Erythroblast (primary cell): Measurements from ENCODE around the gene POU6F1.

Experiments
- DNase-seq, 2 experiments: peaks; one replicate each; lab custom pipeline; 2025; lab: John Stamatoyannopoulos, UW
- GATA1 ChIP-seq: IDR thresholded peaks from 2 replicates; pipeline ENCODE4 v1.6.1; 2011; ENCODE audit warnings: low read depth, mild to moderate bottlenecking, control low read depth, low read length, moderate library complexity
- POLR2A ChIP-seq: IDR thresholded peaks from 2 replicates; pipeline ENCODE4 v1.6.1; 2011; ENCODE audit warnings: mild to moderate bottlenecking, low read length

Gene POU6F1

DNA sequence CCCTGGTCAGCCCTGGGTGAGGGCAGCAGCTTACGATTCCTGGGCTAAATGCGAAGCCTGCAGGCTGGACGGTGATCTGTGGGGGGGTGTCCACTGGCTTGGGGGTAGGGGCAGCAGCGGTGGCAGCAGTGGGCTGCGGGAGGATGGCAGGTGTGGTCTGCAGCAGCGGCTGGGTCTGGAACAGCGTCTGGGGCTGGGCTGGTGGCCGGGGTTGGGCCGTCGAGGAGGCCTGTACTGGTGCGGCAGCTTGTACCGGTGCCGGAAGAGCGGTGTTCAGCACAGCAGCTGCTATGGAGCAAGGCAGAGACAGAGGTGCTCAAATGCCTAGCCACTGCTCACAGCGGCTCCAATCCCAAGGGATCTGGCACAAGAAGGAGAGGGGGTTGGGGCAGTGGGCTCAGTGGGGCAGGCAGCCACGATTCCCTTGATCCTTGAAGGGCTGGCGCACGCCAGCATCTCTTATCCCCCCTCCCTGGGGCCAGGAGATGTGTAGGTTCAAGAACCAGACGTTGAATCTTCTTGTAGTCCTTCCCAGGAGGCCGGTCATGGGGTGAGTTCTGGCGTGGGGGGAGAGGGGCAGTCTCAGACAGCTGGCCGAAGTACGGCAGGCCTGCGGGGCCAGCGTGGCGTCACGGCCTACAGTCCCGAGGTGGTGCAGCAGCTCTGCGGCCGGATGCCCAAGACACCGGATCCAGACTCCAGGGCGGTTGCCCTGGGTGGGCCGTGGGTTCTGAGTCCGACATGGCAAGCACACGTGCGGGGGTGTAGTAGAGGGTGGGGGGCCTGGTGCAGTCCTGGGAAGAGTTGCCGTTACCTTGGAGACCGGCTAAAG, 19.9 kb downstream of the POU6F1 start:
- no peak for DNase-seq
- TF ChIP-seq GATA1 (no peak), POLR2A (no peak)

DNA sequence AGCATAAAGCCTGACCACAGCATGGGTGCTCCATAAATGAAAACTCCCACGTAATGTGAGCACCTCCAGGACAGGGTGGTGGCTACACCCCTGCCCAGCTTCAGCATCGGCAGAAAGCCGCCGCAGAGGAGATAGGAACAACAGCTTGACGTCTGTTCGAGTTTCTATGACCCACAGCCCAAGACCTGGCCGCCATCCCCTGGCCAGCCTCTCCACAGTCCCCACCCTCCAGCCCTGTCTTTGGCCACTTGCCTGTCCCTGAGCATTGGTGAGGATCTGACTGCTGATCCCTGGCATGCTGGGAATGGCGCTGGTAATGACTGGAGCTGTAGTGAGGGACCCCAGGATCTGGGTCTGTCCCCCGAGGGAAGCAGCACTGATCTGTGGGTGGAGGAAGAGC, 21.3 kb downstream of the POU6F1 start:
- no peak for TF ChIP-seq POLR2A
- no peak for TF ChIP-seq GATA1
- no peak for DNase-seq

DNA sequence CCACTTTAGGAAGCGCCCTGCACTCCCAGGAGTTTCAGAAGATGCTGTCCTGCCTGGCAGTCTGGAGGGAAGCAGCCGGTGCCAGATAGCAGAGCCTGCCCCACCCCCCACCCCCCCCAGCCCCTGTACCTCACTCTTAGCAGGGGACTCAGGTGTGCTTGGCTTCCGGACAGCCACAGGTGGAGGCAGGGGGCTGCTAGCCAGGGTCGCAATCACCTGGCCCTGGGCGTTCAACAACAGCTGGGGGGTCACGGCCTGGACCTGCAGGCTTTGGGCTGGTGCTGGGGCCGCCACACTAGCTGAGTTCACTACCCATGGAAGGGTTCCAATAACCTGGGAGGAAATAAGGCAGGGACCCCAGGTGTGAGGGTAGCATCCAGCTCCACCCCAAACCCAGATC, 22.0 kb downstream of the POU6F1 start:
- no peak for DNase-seq
- TF ChIP-seq GATA1 (no peak), POLR2A (no peak)

DNA sequence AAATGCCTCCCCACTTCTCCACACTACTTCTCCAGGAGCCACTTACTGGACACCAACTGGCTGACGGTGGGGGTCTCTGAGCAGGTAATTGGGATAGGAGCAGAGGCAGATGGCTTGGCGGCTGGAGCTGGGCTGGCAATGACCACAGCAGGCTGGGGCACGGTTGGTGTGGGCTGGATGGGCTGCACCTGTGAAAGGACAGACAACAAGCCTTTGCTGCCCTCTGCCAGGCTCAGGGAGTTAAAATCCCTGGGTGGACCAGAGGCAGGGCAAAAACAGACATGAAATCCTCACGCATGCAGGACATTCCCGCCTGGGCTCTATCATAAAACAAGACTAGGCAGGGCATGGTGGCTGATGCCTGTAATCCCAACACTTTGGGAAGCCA, 25.6 kb downstream of the POU6F1 start:
- no peak for DNase-seq
- TF ChIP-seq GATA1 (no peak), POLR2A (no peak)

DNA sequence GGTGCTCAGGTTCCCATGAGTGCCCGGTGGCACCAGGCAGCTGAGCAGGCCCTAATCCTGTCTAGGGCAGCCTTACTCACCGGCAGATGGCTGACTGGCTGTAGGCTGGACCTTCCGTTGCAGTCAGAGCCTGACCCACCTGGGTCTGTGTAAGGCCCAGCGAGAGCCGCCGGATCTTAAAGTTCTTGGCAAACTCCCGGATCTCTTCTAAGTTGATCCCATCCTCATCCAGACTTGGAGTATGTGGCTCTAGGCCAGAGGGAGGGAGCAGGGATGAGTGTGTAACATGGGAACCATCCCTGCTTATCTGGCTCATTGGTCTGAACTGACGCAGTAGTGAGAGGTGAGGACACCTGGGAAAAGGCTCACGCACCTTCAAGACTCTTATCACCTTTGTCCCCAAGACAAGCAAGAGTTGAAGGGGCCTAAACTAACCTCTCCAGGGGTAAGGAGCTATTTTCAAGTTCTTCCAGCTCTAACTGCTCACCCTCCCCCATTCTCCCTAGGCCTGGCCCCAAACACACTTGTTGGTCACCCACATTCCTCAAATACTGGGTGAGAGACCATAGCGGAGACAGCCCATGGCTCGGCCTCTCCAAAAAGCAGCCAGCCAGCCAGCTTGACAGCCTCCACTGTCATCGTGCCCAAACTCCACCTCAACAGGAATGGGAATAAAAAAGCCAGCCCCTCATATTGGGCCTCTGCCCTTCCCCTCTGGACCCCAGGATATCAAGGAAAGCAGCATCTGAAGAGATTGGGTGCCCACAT, 26.2 kb downstream of the POU6F1 start:
- DNase-seq, result no peak
- no peak for TF ChIP-seq GATA1
- TF ChIP-seq POLR2A, result no peak

DNA sequence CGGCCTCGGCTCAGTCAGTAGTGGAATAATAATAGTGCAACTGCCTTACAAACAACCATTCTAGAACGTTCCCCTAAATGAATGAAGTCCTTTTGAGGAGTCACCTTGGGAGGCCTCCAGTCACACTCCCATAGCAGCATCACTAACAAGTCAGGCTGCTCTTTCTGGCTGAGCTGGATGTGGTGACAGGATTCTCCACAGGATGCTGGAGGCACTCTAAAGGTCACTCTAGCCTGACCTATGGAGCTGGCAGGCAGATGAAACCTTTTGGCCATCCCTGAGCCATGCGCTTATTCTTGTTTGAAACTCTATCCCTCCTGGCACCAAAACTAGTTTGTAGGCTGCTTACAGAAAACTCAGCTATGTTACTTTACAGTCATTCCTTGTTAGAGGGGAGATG, 27.0 kb downstream of the POU6F1 start:
- TF ChIP-seq GATA1 (no peak), POLR2A (no peak)
- DNase-seq, result no peak

DNA sequence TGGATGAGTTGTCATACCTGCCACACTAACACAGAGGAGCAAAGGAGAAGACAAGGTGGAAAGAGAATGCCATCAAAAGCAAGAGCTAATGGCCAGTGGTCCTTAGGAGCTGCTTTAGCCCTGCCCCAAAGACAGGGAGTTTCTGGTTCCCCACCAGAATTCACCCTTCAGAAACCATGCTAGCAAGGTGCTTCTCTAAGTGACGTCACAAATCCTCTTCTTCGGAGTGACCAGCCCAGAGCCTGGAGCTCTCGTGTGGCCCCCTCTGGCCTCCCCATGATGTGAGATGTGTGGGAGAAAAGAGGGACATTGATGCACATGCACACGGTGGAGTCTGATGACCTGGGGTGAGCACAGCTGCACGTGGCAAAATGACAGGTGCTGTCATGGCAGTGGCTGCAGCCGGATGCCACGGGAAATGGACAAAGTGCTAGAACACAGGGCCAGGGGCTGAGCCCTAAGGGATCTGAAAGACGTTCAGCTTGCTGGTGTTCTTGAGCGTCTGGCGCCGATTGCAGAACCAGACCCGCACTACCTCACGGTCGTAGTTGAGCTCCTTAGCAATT, 28.0 kb downstream of the POU6F1 start:
- no peak for TF ChIP-seq GATA1
- no peak for TF ChIP-seq POLR2A
- DNase-seq, result no peak

DNA sequence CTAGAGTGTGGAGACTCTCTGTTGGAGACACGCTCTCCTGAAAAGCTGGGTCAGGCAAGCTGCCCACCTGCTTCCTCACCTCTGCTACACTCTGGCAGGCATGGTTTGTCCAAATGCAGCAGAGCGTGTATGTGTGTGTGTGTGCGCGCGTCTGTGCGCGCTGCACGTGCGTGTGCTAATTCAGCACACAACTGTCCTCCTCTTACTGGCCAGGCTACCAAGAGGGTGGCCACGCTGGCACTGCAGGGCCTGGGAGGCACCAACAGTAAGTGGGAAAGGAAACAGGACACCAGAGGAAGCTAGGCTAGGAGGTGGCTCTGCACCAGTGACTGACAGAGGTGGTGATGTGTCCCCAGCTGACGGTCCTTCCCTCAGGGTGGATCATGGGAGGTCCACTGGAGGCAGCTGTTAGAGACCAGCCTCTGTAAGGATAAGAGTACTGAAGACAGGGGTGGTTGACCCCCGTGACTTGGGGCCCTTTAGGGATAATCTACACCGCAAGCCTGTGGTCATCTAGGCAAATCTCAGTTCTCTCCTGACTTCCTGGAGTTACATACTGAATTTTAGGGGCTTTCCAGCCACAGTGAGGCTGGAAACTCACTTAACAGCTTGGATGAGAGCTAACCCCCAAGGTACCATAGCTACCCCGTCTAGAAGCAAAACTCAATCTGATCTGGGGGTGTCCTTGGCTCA, 29.4 kb downstream of the POU6F1 start:
- TF ChIP-seq POLR2A, result no peak
- no peak for TF ChIP-seq GATA1

DNA sequence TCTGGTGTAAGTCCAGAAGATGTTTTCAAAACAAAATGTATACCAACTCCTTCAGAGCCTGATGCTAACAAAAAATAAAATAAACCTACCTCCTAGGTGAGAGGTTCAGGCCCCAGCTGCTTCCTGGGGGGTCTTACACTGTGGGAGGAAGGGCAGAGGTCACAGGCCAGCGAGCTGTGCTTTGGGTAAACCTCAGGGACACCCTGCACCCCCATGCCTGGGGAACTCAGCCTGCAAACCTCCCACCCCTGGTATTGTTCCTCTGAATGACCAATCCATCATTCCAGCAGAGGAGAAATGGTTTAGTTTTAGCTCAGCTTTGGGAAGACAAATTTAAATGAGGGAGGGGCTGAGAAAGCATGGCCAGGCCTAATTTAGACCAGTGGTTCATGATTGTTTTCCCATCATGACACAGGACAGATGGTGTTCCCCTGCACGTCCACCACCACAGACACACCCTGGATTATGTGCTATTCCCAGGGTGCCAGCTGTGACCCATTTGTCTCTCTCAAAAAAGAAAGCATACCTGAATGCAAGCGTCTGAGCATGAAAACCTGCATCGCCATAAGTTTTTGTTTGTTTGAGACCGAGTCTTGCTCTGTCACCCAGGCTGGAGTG, 30.4 kb downstream of the POU6F1 start:
- no peak for TF ChIP-seq POLR2A
- TF ChIP-seq GATA1, result no peak
- DNase-seq, result no peak

More for the DNA sequence above, 29.4 kb downstream of the POU6F1 start:
- DNase-seq, result no peak

DNA sequence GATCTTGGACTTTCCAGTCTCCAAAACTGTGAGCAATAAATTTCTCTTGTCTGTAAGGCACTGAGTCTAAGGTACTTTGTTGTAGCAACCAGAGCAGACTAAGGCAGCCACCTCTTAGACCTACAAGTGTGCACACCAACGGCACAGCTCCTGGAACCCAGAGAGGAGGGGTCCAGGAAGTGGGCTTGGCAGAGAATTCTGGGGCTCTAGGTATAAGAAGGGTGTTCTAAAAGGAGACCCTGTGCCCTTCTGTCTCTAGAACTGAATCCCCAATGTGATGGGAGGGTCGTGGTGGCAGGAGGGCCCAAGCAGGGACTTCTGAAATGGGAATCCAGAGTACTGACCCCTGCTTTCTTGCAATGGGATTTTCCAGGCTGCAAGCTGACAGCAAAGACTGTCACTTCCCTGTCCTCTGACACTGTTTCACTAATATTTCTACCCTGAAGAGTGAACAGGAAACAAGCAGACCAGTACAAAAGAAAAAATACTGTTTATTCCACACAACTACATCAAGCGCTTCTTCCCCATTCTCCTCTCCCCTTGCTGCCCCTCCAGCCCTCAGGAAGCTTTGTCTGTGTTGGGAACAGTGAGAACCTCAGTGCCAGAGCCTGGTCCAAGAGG, 31.3 kb downstream of the POU6F1 start:
- DNase-seq, result no peak
- TF ChIP-seq GATA1, result no peak
- no peak for TF ChIP-seq POLR2A

DNA sequence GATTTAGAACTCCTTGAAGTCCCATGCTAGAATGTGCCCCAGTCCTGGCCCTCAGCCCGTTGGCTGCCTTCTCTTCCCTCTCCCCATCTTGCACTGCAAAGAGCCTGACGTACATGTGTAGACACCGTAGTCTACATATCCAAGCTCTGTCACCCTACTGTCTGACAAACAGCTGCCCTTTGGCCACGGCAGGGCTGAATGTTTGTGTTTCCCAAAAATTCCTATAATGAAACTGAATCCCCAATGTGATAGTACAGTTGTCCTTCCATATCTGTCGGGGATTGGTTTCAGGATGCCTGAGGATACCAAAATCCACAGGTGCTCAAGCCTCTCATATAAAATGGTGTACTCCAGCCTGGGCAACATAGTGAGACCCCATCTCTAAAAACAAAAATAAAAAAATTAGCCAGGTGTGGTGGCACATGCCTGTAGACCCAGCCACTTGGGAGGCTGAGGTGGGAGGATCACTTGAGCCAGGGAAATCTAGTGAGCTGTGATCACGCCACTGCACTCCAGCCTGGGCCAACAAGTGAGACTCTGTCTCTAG, 32.6 kb downstream of the POU6F1 start:
- TF ChIP-seq POLR2A (no peak), GATA1 (no peak)
- no peak for DNase-seq

DNA sequence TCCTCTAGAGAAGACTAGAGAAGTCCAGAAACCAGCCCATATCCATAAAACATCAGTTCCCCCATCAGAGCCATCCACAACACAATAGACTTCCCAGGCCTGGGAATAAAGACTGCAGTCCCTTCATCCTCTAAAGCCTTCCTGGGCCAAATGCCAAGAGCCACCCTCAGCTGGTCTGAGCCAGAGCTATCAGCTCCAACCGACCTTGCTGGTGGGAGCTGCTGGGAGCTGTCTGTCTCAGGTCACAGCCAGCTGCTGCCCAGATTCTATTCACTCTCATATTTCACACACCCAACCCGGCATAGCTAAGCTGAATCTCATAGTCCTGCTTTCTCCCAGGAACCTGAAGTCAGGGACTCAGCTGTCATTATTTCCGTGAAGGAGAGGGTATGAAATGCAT, 34.0 kb downstream of the POU6F1 start:
- peak; percentile 7 to 12 for DNase-seq
- no peak for TF ChIP-seq POLR2A
- no peak for TF ChIP-seq GATA1

DNA sequence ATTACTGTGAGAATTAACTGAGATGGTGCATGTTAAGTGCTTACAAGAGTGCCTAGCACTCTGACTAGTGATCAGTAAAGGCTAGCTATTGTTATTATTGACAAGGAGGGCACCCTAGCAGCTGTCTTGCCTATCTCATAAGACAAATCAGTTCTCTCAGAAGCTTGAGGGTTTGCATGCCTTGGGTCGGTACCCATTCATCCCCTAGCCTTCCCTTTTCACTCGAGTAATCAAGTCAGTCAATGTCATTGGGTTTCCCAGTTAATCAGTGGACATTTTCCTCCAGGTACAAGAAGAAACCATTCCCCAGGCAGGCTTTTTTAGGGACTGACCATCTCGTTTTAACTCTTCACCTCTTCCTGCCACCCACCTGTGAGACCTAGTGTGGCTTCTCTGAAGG, 34.5 kb downstream of the POU6F1 start:
- DNase-seq, result no peak
- no peak for TF ChIP-seq POLR2A
- TF ChIP-seq GATA1, result no peak

DNA sequence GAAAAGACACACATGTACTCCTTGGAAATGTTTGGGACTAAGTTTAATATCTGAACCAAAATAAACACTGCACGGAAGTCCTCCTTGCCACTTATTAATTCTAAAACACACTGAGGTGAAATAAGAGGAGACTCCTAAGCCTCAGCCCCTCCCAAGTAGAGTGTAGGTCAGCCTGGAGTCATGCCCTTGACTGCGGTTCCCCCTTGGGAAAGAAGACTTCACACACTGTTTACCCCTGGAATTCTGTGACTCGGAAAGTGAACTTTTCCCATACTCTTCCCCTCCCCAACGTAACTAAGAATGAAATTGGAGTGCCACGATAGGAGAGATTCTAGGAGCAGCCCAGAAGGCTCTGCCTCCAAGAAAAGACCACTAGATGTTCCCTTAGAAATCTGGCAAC, 36.3 kb downstream of the POU6F1 start:
- DNase-seq, result no peak

More for the DNA sequence above, 36.3 kb downstream of the POU6F1 start:
- TF ChIP-seq GATA1, result no peak
- TF ChIP-seq POLR2A, result no peak
